K562 (cell line): ENCODE results near the gene RNF41. TPM values are rescaled to one million over a fixed set of nuclear protein-coding genes. Genes with fewer than 3 reads are reported as not detected.
A peak's percentile ranks its signal among the peaks of the same experiment; 100 is the strongest.

Experiments
- ATAC-seq: fragments of 200-7000 bp; cut with Tn5 transposase; 3 replicates; pipeline ENCODE4 v1.9.1; 2020; ENCODE audit warnings: moderate library complexity
- BruUV-seq: library from RNA; stranded (reverse); fragments of 400-500 nt; replicated peaks from 2 replicates; lab custom pipeline; 2021; lab: Mats Ljungman, UMichigan
- CTCF ChIA-PET: fragments of 300-600 bp; formaldehyde crosslinking; extraction: SDS; loops from one replicate; lab custom pipeline; 2021; ENCODE audit warnings: low intra/inter-chr PET ratio; lab: Yijun Ruan, JAX
- POLR2A ChIA-PET: fragments of 300-600, 350-650 bp; sonication (Branson Sonifier 250); formaldehyde crosslinking; extraction: SDS; loops from one replicate; lab custom pipeline; 2021; ENCODE audit warnings: antibody characterized with exemption, inconsistent platforms; lab: Yijun Ruan, JAX
- DNase-seq, 4 experiments: peaks; one replicate each; pipeline versions ENCODE4 v3.0.0 to v3.0.0-alpha.2; 2011 to 2018; ENCODE audit warnings: low spot score in 3 of 4, mixed read lengths in 3 of 4; ENCODE audit errors: extremely low read depth in 1 of 4
- FAIRE-seq: peaks from 2 replicates; lab custom pipeline; 2011; peaks lifted over from hg19 to GRCh38; lab: Jason Lieb, UNC
- H2AFZ ChIP-seq: 2 replicates; pipeline ENCODE4 v1.6.0; 2011; ENCODE audit warnings: low read depth, low read length, control low read depth, inconsistent platforms
- H3K27ac ChIP-seq: fragments of 200-600 bp; 3 replicates; pipeline ENCODE4 v1.8.0; 2011; ENCODE audit warnings: low read depth, mild to moderate bottlenecking, control low read depth, inconsistent platforms, low read length, moderate library complexity, mixed read lengths; ENCODE audit errors: extremely low read depth
- H3K27me3 ChIP-seq, 2 experiments: fragments of 300-600 bp in 1 of 2; 2 replicates in 1 of 2; 3 replicates in 1 of 2; pipeline versions ENCODE4 v1.6.0 to v1.8.0; 2011; ENCODE audit warnings: inconsistent platforms in 2 of 2, low read length in 2 of 2, mild to moderate bottlenecking in 1 of 2, mixed read lengths in 1 of 2, moderate library complexity in 1 of 2; ENCODE audit not compliant: control insufficient read depth in 2 of 2, insufficient read depth in 2 of 2
- H3K36me3 ChIP-seq: fragments of 300-600 bp; 3 replicates; pipeline ENCODE4 v1.8.0; 2011; ENCODE audit warnings: mild to moderate bottlenecking, low read length, inconsistent platforms; ENCODE audit not compliant: control insufficient read depth, insufficient read depth
- H3K4me1 ChIP-seq, 2 experiments: fragments of 200-600 bp in 1 of 2; replicated peaks in 1 of 2; 2 replicates in 1 of 2; 3 replicates in 1 of 2; pipeline versions ENCODE4 v1.5.1 to v1.8.0; 2011; ENCODE audit warnings: inconsistent platforms in 2 of 2, low read length in 2 of 2, mild to moderate bottlenecking in 1 of 2, mixed read lengths in 1 of 2, moderate library complexity in 1 of 2; ENCODE audit not compliant: control insufficient read depth in 2 of 2, insufficient read depth in 2 of 2
- H3K4me2 ChIP-seq: 2 replicates; pipeline ENCODE4 v1.6.1; 2011; ENCODE audit warnings: low read length, control low read depth, inconsistent platforms, mixed read lengths; ENCODE audit not compliant: insufficient read depth
- H3K4me3 ChIP-seq: fragments of 200-600 bp; sonication (generic), shearing (Covaris generic); 2 replicates; pipeline ENCODE4 v1.5.1; 2016; ENCODE audit warnings: control low read depth, inconsistent platforms
- H3K79me2 ChIP-seq: fragments of 200-600 bp; 3 replicates; pipeline ENCODE4 v1.8.0; 2011; ENCODE audit warnings: low read length, inconsistent platforms; ENCODE audit not compliant: control insufficient read depth, insufficient read depth
- H3K9ac ChIP-seq, 2 experiments: 2 replicates each; pipeline versions ENCODE4 v1.6.0 to v1.6.1; 2011; ENCODE audit warnings: low read depth in 2 of 2, low read length in 2 of 2, control low read depth in 1 of 2, inconsistent platforms in 1 of 2, mild to moderate bottlenecking in 1 of 2, mixed read lengths in 1 of 2; ENCODE audit not compliant: insufficient read depth in 1 of 2
- H3K9me1 ChIP-seq: one replicate; pipeline ENCODE4 v1.6.0; 2011; ENCODE audit warnings: inconsistent platforms, mild to moderate bottlenecking, low read length, moderate library complexity; ENCODE audit not compliant: control insufficient read depth, insufficient read depth
- H3K9me3 ChIP-seq: replicated peaks from 2 replicates; pipeline ENCODE4 v1.5.1; 2011; ENCODE audit warnings: low read depth, low read length, inconsistent platforms; ENCODE audit not compliant: control insufficient read depth, insufficient read depth
- H4K20me1 ChIP-seq: replicated peaks from 2 replicates; pipeline ENCODE4 v1.6.1; 2011; ENCODE audit warnings: low read length, inconsistent platforms, mixed read lengths; ENCODE audit not compliant: control insufficient read depth, insufficient read depth
- NCOR1 ChIP-seq: fragments of 450-650 bp; IDR thresholded peaks from 2 replicates; pipeline ENCODE4 v1.6.1; 2016; ENCODE audit warnings: mild to moderate bottlenecking, moderate library complexity
- SREBF1 ChIP-seq: fragments of 150-350 bp; IDR thresholded peaks from 2 replicates; pipeline ENCODE4 v1.6.1; 2014; ENCODE audit warnings: antibody characterized with exemption, low read depth, low read length, borderline replicate concordance
- SRSF9 ChIP-seq: fragments of 200-400 bp; formaldehyde crosslinking; IDR thresholded peaks from 2 replicates; pipeline ENCODE4 v1.6.1; 2017; ENCODE audit warnings: low read depth, low read length, borderline replicate concordance
- ZNF197 ChIP-seq: fragments of 200-800 bp; sonication (Bioruptor generic); IDR thresholded peaks from 2 replicates; pipeline ENCODE4 v1.6.1; 2016; ENCODE audit warnings: low read depth, missing genetic modification characterization, missing compliant biosample characterization
- WGBS: fragments of 100-300 bp; shearing (Covaris generic); methylation state at CpG from one replicate; pipeline ENCODE4 v1.1.6; 2016; ENCODE audit warnings: low coverage, mixed read lengths; ENCODE audit not compliant: insufficient coverage; ENCODE audit errors: missing lambda C conversion rate; 5-methylcytosine and 5-hydroxymethylcytosine counted together
- in situ Hi-C: fragments of 300-500 bp; cut with MboI; formaldehyde crosslinking; loops from 4 replicates; pipeline ENCODE4 v1.15.0; 2018; ENCODE audit warnings: inconsistent platforms, mixed read lengths
- intact Hi-C: fragments of 100-400 bp; cut with micrococcal nuclease; formaldehyde crosslinking; loops from 2 replicates; pipeline ENCODE4 v1.14.2; 2022
- polyA plus RNA-seq, 8 experiments: library from polyadenylated mRNA; depleted of rRNA in 4 of 8; stranded (reverse) in 5 of 8; unstranded in 3 of 8; fragments of >200 nt; fragmentation: Nextera tagmentation in 2 of 8; fragmentation: Illumina TruSeq in 1 of 8; extraction: Ambion mirVana in 2 of 8; extraction: Trizol in 1 of 8; gene quantifications; 2 replicates each; pipeline versions ENCODE4 v1.2.1 to v1.2.3, GENCODE V29; 2011 to 2014; ENCODE audit warnings: inconsistent platforms in 1 of 8, missing spikeins in 1 of 8
- total RNA-seq, 7 experiments: library from RNA; depleted of rRNA in 6 of 7; stranded (reverse); fragments of >200 nt in 6 of 7; fragmentation: Illumina TruSeq in 2 of 7; extraction: Trizol in 2 of 7; gene quantifications; 2 replicates each; pipeline versions ENCODE4 v1.2.1 to v1.2.3, GENCODE V29; 2011 to 2021; ENCODE audit warnings: low replicate concordance in 1 of 7

Gene RNF41
- total and polyA plus RNA-seq, 9 of the 15 experiments (the other 6 are each of a cell fraction or from before 2014, with no cell fraction given), result 28.2 to 46.8 (median 33.8) TPM

GRCh38 chr12:56255671-56256070 is 33.9 kb upstream of the RNF41 start (continued):
- TF ChIP-seq SREBF1, result no peak

GRCh38 chr12:56253091-56253490 is 31.4 kb upstream of the RNF41 start:
- Histone ChIP-seq H3K27ac (no peak overlapping the region), H3K79me2 (peaks cover 24% of the 10 kb centered on the region), H3K4me1 (peaks cover 8 to 11% of the 10 kb centered on the region in 2 experiments; a peak in 4 of 5 replicates), H3K27me3 (no peaks in the 10 kb centered on the region), H3K36me3 (peaks cover 79% of the 10 kb centered on the region; the same call in 2 of the 3 replicates), H3K9me1 (no peaks in the 10 kb centered on the region), H3K9me3 (no peaks in the 10 kb centered on the region), H3K4me3 (no peak overlapping the region), H2AFZ (no peak overlapping the region), H4K20me1 (peaks cover 6% of the 10 kb centered on the region), H3K9ac (peak overlapping the region in 1 of 2 experiments; percentile 11; a peak in 1 of 4 replicates), H3K4me2 (no peak overlapping the region)
- ChIA-PET CTCF (no interaction called here), POLR2A (interaction anchor here (0.5 to 1.3 kb wide), 4 partner anchors 8 to 22 kb away, joined by 3 to 4 read pairs (median 3); no protein-coding TSS in a partner anchor)
- in situ Hi-C loops (no loop called here), intact Hi-C loops (no loop called here)
- FAIRE-seq (no peak), ATAC-seq (no peak), DNase-seq (peak in 1 of 4 experiments; percentile 11)
- no TSS peak for BruUV-seq
- WGBS, result 85% methylated on average over 10 of the region's 11 CpGs
- TF ChIP-seq NCOR1 (no peak), SRSF9 (no peak), SREBF1 (no peak), ZNF197 (no peak)
